GM19240 (cell line): ENCODE results near the gene RPUSD4.

Experiments used
- DNase-seq: peaks from one replicate; pipeline ENCODE4 v3.0.0; 2011; ENCODE audit warnings: low spot score; ENCODE audit not compliant: insufficient read length

Gene RPUSD4

DNA sequence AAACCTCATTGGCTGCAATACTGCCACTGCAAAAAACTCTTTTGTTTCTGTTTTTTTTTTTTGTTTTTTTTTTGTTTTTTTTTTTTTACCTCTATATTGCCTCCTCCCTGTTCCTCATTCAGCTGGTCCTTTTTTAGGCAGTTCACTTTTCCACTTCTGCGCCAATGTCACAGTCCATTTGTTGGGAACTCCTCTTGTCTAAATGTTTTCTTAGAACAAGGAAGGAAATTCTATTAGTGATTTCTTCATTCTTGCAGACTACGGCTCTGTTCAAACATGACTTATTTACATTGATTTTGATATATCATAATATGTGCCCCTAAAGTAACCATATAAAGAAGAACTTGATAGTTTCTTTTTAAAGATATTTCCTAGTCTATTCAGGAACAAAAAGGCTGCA, 3.0 kb upstream of the RPUSD4 start:
- DNase-seq, result no peak

DNA sequence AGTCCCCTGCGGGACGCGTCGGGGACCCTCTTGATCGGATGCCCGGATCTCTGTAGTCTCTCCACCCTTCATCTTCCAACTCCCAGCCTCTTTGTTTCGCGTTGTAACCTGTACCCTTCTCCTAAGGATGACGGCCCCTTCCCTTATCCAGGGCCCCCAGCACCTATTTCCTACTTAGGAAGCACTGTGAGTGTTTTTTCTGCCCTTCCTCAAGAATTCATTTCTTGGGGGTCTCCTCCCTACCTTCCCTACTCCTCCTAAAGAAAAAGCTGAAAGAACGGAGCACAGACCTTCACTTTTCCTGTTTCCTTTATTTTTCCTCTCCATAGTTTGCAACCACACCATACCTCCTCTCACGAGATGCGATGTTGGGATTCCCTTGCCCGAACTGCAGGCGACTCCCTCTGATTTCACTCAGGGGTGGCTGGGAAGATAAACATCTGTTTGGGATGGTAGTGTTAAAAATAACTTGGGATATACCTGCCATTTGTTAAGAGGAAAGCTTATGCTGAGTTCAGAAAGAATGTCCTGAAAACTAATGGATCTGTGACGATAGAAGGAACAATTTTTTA, 725 bp upstream of the RPUSD4 start:
- no peak for DNase-seq

DNA sequence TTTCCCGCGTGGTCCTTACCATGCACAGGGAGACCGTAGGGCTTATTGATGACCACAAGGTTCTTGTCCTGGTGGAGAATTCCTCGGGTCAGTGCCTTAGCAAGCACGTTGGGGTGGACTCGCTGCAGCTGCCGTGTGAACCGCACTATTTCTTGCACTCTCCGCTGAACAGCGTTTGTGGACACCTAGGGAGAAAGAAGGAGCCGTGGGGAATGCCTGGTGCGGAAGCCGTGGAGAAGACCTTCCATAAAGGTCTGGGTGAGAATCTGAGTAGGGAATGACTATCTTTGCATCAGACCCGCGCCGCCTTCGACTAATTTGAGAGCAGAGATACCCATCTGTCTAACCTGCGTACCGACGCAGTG, 597 bp downstream of the RPUSD4 start:
- DNase-seq, result no peak

DNA sequence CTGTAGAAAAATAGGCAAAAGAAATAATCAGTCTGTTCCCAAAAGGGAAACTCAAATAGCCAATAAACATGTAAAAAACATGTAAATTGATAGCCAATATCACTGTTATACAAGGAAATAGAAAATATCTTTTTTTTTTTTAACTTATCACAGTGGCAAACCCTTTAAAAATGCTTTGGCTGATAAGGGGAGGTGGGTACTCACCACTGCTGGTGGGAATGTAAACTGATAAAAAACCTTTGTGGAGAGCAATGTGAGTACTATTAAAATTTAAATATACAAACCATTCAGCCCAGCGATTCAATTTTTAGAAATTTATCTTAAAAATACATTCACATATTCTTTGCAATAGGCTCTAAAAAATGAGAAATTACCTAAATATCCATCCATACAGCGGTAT, 3.6 kb downstream of the RPUSD4 start:
- no peak for DNase-seq

GRCh38 chr11:126205359-126205758, 6.1 kb downstream of the RPUSD4 start:
- no peak for DNase-seq

DNA sequence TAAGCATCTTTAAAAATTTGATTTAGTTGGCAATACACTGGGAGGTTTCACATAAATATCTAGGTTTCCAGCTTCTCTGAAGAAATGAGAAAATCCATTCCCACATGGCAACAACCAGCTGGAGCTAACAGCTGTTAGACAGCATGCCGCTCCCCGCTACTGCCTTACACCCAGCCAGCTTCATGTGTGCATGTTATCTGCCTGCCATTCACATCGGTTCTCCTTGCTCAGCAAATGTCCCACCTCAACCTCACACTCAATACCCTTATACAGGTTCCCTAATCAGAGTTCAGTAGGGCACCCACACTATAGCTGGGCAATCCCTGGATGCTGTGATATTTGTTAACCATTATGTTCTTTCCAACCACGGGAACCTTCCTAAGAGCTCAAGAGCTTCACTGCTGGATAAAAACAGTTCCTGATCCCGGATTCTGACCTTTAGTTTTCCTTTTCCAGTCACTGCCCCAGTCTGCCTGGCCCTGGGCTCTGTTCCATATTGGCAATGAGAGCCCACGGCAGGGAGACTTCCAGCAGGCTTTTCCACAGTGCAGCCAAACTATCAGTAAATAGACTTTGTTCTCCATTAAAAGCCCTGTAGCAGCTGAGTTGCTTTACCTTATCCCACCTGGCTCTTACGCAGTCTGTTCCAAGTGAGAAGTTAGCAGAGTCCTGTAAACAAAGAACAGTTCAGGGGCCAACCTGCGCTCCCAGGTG, 8.6 kb downstream of the RPUSD4 start:
- DNase-seq, result no peak

GRCh38 chr11:126198648-126199047, 12.8 kb downstream of the RPUSD4 start:
- no peak for DNase-seq

GRCh38 chr11:126197277-126197939, 14.0 kb downstream of the RPUSD4 start:
- no peak for DNase-seq

GRCh38 chr11:126195119-126195518, 16.3 kb downstream of the RPUSD4 start:
- no peak for DNase-seq

DNA sequence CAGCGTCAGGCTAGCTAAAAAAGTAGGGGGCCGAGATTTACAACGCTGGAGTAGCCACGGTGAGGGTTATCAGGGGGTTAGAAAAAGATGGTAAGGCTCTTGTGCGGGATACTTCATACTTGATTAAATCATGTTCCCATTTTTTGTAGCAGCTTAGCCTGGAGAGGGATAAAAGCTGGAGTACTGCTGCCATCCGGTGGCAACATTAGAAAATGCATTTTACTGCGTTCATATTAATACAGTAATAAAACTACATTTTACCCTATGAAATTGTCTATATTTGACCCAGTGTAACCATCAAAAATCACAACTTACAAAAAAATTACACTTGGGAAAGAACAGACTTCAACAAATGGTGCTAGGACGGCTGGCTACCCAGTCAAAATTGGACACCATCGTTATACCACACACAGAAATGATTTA, 17.3 kb downstream of the RPUSD4 start:
- DNase-seq, result no peak

- no peak for DNase-seq
Measured at GRCh38 chr11:126193038-126193478, 18.4 kb downstream of the RPUSD4 start.

GRCh38 chr11:126192361-126192760, 19.1 kb downstream of the RPUSD4 start:
- no peak for DNase-seq

- no peak for DNase-seq
Measured at GRCh38 chr11:126191379-126192073, 19.9 kb downstream of the RPUSD4 start.

DNA sequence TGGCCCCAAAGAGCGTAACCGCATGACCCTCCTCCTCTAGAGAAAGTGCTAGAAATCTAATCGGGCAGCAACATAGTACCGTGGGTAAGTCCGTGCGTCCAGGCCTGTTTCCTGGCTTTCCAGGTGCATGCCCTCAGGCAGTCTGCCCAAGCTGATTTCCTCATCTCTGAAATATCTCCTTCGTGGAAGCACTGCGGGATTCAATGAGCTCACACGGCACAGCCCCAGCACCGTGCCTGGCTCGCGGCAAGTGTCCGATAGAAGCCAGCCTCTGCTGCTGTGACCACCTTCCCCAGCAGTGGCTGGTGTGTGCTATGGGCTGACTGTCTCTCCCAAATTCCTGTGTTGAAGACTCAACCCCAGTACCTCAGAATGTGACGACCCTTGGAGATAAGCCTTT, 20.7 kb downstream of the RPUSD4 start:
- DNase-seq, result no peak

- peak; percentile 47 for DNase-seq
Measured at GRCh38 chr11:126189109-126189929, 22.1 kb downstream of the RPUSD4 start.

- peak; percentile 61 for DNase-seq
Measured at GRCh38 chr11:126188332-126189108, 22.9 kb downstream of the RPUSD4 start.

- DNase-seq, result no peak
Measured at GRCh38 chr11:126186708-126187529, 24.5 kb downstream of the RPUSD4 start.

GRCh38 chr11:126186025-126186698, 25.3 kb downstream of the RPUSD4 start:
- no peak for DNase-seq
